GM12892 (cell line): Measurements from ENCODE around the gene VAPB. TPM values are rescaled to one million over a fixed set of nuclear protein-coding genes. Genes with fewer than 3 reads are reported as not detected.
A peak's percentile ranks its signal among the peaks of the same experiment; 100 is the strongest.

Experiments used
- DNase-seq: peaks from one replicate; pipeline ENCODE4 v3.0.0; 2011; ENCODE audit not compliant: insufficient read length
- FAIRE-seq: peaks from 2 replicates; lab custom pipeline; 2011; peaks lifted over from hg19 to GRCh38; lab: Jason Lieb, UNC
- POLR2A ChIP-seq: IDR thresholded peaks from 2 replicates; pipeline ENCODE4 v1.6.1; 2011; ENCODE audit warnings: low read depth, low read length, control low read depth
- POLR2AphosphoS5 ChIP-seq: IDR thresholded peaks from 2 replicates; pipeline ENCODE4 v1.6.1; 2011; ENCODE audit warnings: low read depth, low read length, control low read depth
- TAF1 ChIP-seq: IDR thresholded peaks from 2 replicates; pipeline ENCODE4 v1.6.1; 2011; ENCODE audit warnings: low read depth, mild to moderate bottlenecking, control low read depth, low read length, borderline replicate concordance
- polyA plus RNA-seq: library from polyadenylated mRNA; unstranded; fragments of >200 nt; gene quantifications from one replicate; pipeline ENCODE4 v1.2.1, GENCODE V29; 2012; ENCODE audit warnings: missing spikeins, inconsistent platforms; ENCODE audit not compliant: missing spikeins

Gene VAPB, protein sequence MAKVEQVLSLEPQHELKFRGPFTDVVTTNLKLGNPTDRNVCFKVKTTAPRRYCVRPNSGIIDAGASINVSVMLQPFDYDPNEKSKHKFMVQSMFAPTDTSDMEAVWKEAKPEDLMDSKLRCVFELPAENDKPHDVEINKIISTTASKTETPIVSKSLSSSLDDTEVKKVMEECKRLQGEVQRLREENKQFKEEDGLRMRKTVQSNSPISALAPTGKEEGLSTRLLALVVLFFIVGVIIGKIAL
- polyA plus RNA-seq: 23.1 TPM

DNA sequence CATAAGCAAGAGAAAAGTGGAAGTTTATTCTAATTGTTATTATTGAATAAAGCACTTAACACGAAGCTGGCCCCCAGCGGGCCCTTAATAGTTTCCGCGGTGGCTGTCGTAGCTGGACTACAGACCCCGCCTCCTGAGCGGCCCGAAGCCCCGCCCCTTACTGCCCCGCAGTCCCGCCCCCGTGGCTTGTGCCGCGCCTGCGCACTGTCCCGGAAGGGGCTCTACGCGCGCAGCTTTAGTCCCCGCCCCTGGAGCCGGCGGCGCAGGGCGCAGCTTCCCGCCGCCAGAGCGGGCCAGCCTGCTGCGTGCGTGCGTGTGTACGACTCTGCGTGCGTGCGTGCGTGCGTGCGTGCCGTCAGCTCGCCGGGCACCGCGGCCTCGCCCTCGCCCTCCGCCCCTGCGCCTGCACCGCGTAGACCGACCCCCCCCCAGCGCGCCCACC is at the start of gene VAPB:
Gene VAPB (plus strand): TSS at position 348 of the 442 bp plus-strand sequence. CDS start 231 bp downstream, outside the sequence.
- DNase-seq (peak; percentile 79), FAIRE-seq (peak; percentile 98)
- TF ChIP-seq POLR2AphosphoS5 (no peak), POLR2A (peak; percentile 47; the same call in 1 of the 2 replicates), TAF1 (peak; percentile 26; the same call in 1 of the 2 replicates)

DNA sequence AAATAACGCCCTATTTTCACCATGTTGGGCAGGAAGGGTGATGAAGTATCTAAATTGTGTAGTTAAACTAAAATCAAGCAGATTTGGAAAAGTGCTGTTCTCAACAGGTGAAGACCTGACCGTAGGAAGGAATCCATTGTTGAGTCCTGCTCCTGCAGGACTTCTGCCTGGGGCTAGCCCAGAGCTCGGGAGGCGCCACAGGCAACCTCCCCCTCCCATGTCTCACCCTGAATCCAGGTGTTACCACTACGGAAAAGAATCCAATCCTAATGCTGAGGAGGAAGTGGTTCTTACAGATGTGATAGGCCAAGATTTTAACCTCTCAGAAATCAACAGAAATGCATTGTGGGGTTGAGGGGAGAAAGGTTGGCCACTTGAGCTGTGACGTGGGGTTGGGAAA is 49.3 kb upstream of the VAPB start:
- no peak for DNase-seq
- TF ChIP-seq TAF1 (no peak), POLR2A (no peak), POLR2AphosphoS5 (no peak)
- no peak for FAIRE-seq

DNA sequence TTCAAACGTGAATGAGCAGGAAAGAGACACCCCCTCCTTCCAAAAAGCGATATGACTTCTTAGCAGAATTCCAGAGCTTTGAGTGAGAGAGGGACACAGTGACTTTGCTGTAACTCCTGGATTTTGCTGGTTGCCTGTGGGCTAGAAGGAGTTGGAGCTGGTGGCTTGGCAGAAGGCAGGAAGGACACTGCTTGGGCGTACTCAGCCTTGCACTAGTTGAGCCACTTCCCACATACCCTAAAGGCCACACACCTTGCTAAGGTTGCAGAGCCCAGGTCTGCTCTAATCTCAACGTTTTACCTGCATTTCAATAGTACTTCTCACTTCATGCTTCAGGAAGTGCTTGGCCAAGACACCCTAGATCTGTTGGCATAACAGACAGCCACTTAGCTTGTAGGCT is 48.9 kb upstream of the VAPB start:
- DNase-seq (no peak), FAIRE-seq (no peak)
- no peak for TF ChIP-seq TAF1
- no peak for TF ChIP-seq POLR2A
- no peak for TF ChIP-seq POLR2AphosphoS5

DNA sequence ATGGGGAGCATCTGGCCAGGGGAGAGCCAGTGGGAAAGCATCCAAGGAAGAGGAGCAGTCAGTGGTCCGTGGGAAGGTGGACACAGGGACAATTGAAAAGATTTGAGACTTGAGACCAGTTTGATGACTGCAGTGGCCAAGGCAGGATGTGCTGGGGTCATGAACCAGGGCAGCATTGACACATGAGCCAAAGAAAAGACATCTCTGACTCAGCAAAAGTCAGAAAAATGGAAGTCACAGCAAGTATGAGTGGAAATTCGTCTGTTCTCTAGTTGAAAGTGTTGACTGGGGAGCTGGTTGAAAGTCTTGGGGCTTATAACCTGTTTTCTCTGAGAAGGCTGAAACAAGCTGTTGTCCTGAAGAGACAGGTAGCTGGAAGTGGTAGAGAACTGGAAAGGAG is 48.2 kb upstream of the VAPB start:
- FAIRE-seq (no peak), DNase-seq (no peak)
- no peak for TF ChIP-seq POLR2AphosphoS5
- TF ChIP-seq TAF1: no peak
- TF ChIP-seq POLR2A: no peak

DNA sequence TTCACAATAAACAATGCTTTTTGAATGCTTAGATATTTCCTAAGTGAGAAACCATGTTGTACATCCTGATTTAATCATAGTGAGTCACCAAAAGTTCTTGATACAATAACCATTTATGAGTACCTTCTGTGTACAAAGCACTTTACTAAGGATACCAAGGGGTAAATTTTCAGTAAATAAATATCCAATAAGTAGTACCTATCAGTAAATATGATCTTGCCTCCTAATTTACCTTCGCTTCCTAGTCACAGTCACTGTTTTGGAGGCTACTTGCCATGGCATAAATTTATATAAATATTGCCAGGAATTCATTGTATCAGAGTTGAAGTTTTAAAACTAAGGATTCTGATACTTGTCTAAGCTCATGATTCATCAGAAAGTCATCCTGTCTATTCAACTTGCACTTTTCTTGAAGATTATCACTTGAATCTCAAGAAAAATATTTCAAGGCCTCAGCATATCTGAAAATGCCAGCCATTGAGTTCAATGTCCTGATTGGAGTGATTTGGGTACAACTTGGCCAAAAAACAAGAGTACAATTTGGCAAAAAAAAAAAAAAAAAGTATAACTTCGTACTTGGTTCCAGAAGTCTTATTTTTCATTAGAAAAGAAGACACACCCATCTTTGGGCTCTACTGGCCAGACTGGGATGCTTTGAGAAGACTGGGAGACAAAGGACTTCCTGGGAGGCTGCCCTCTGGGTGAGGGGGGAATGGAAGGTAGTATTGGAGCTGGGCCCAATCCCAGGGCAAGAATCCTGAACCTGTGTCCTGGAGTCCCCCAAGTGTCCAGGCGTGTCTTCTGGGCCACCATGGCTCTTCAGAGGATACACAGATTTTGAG is 46.7 kb upstream of the VAPB start:
- FAIRE-seq: no peak

DNA sequence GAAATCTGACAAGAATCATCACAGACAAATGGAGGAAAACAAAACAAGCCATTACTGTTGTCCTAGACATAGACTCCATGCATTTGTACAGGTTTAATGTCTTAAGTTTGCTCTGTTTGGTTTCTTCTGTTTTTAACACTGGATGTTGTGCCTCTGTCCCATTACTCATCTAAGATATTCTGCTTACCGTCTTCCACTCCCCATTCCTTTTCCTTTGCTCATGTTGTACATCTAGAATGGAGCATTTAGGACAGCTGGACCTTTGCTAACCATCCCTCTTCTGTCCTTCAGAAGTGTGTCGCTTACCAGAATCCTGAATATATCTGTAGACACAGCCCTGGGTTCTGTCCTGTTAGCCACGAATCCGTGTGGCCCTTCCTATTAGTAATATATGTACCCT is 44.3 kb upstream of the VAPB start:
- TF ChIP-seq POLR2AphosphoS5 (no peak), POLR2A (no peak)
- no peak for DNase-seq
- no peak for FAIRE-seq

More for the DNA sequence above, 46.7 kb upstream of the VAPB start:
- no peak for TF ChIP-seq POLR2A
- no peak for TF ChIP-seq POLR2AphosphoS5
- TF ChIP-seq TAF1: no peak
- DNase-seq: no peak

DNA sequence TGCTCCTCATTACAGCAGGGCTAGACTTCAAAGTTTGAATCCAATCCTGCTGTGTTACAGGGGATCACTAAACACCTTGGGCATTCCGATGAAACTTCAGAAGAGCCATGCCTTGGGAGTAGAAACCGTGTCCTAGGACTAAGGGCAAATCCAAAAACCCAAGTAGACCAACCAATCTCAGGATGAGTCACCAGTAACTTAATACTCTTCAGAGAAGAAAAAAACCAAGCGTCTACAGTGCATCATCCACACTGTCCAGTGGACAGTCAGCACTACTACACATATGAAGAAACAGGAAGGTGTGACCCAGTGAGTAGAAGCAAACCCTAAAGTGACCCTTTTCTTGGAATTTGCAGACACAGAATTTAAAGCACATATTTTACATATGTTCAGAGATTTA is 39.5 kb upstream of the VAPB start:
- DNase-seq (no peak), FAIRE-seq (no peak)
- TF ChIP-seq POLR2AphosphoS5 (no peak), TAF1 (no peak)

DNA sequence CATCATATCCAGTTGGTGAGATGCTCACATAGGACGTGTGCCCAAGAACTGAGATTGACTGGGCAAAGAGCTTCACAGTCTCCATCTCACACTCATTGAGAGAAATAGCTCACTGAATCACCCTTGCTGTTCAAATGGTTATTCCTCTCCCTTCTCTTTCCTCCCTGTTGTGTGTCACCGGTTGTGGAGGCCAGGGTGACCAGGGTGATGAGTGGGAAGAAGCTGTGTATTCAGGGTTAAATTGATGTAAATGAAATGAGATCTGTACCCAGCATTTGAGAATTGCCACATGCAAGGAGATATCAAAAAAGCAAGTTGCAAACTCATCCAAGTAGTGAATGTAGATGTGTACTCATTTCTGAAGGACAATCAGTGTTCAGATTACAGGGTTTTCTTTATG is 36.6 kb upstream of the VAPB start:
- TF ChIP-seq POLR2AphosphoS5 (no peak), POLR2A (no peak), TAF1 (no peak)
- DNase-seq (no peak), FAIRE-seq (no peak)

DNA sequence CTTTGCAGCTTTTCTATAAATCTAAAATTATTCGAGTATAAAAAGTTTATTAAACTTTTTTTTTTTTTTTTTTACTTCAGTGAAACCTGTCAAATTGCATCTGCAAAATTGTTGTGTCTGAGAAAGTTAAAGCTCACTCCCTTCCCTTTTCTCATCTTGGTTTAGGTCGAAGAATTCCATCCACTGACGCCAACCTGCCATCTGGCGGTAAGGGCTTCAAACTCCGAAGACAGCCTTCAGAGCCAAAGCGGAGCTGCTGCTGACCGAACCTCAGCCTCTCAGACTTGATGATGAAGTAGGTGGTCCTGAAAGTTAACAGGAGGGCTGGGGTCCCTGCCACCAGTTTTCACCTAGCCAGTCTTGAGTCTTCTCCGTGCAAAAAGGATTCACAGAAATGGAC is 29.6 kb upstream of the VAPB start:
- TF ChIP-seq POLR2AphosphoS5 (no peak), POLR2A (no peak), TAF1 (no peak)
- no peak for DNase-seq
- no peak for FAIRE-seq

DNA sequence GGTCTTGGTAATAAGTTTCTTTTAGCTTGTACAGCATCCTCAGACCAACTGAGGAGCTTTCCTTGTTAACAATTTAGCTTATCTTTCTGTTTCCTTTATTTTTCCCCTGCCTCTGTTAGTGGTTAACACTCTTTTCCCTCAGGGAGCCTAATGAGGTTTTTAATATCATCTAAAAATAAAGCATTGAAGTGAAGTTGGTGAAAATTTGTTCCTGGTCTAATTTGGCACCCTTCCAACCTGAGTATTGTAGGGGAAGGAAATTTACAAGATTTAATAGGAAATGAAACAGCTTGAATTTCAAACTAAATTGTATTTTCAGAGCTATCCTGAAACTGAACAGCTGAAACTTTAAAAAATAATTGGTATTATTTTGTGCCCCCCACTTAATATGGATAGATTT is 28.1 kb upstream of the VAPB start:
- FAIRE-seq (no peak), DNase-seq (no peak)
- no peak for TF ChIP-seq POLR2AphosphoS5
- no peak for TF ChIP-seq TAF1
- no peak for TF ChIP-seq POLR2A

DNA sequence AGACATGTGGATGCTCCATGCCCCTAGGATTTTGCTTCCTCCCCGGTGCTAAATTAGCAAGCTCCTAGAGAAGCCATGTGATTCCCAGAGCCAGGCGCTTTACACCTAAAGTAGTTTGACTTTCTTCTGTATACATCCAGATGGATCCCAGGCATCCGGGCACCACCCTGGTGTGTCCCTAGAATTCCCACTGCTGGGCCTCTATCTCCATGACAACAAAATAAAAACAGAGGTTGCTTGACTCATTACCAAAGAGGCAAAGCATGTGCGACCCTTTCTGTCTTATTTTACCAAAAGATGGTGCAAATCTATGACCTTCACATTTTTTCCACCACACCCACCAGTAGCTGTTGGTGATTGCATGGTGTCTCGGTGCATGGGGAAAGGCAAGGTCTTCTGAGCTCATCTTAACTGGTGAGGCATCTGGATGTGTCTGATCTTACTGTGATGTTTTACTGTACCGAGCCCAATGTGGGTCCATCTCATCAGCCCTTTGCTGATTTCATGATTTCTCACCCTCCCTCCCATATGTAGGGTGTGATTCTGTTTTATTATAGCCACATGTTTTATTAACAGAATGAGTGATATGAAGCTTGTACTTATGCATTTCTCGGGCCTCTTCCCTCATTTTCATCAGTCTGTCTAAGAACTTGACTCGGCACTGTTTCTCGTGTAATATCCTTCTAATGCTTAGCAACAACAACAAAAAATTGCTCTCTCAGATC is 27.4 kb upstream of the VAPB start:
- DNase-seq (no peak), FAIRE-seq (no peak)
- TF ChIP-seq POLR2AphosphoS5: no peak
- no peak for TF ChIP-seq POLR2A
- no peak for TF ChIP-seq TAF1

DNA sequence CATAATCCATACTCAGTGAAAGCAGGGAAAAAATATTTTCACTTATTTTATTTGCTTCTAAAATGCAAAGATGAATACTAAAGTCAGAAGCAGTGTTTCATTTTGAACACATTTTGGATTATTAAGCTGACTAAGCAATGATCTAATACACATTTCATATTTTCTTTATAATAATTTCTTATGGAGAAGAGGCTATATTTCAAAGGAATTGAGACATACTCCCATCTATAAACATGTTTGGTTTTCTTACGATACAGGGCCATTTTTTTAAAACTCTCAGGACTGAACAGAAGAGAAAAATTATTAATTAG is 26.9 kb upstream of the VAPB start:
- no peak for DNase-seq
- FAIRE-seq: no peak
- TF ChIP-seq TAF1: no peak
- TF ChIP-seq POLR2AphosphoS5: no peak
- TF ChIP-seq POLR2A: no peak

DNA sequence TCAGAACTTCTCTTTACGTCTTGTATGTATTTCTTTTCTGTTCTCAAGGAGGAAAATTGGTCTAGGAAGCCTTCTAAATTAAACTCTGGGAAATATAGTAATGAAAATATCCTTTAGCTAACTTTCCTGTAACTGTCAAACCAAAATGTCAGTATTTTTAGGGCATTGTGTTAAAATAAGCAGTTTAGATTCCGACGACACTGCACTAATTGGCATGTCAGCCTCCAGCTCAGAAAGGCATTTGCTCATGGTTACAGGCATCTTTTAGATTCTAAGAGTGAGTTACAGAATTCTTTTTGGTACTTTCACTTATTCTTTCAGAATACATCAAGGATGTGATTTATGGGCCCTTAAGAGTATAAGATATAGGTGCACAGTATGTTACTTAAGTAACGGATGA is 26.1 kb upstream of the VAPB start:
- no peak for DNase-seq
- FAIRE-seq: no peak
- TF ChIP-seq POLR2AphosphoS5 (no peak), POLR2A (no peak), TAF1 (no peak)
